ENCODE measurements around the gene DPP6.

- TF ChIP-seq POLR2A (IDR thresholded peaks at IDR 0.05) (no peak), CTCF (IDR thresholded peaks at IDR 0.05) (no peak)
Measured at GRCh38 chr7:154777908-154778307, 725.7 kb downstream of the DPP6 start.

Data from ovary (tissue), 3 donors.